ENCODE measurements around the gene ALDH3B1. TPM values are rescaled to one million over a fixed set of nuclear protein-coding genes. Genes with fewer than 3 reads are reported as not detected.

The ALDH3B1 gene
- total and polyA plus RNA-seq, 10 of the 15 experiments (the other 5 are each of a cell fraction or from before 2014, with no cell fraction given) = 0.03 to 0.37 (median 0.17) TPM; not detected in 3

GRCh38 chr11:68031144-68031464 lies 21.0 kb downstream of the ALDH3B1 start:
- ChIA-PET CTCF (interaction anchor here (1.0 to 1.8 kb wide), 3 partner anchors 10 to 180 kb away, joined by 3 to 4 read pairs (median 4); partner anchors contain the start of gene ALDH3B1), SMC1A (ENCODE audit: uncharacterized antibody, unreplicated experiment) (interaction anchor here (0.6 to 1.5 kb wide), 4 partner anchors 8 to 46 kb away, joined by 3 to 4 read pairs (median 4); partner anchors contain the start of gene TCIRG1), POLR2A (interaction anchor here (0.6 to 1.7 kb wide), 4 partner anchors 8 to 994 kb away, joined by 3 to 9 read pairs (median 4); partner anchors contain the start of gene TCIRG1), RAD21 (ENCODE audit: unreplicated experiment) (interaction anchor here (2.3 kb wide), 1 partner anchor 88 kb away, joined by 6 read pairs; no protein-coding TSS in a partner anchor)
- TF ChIP-seq SREBF1 (IDR thresholded peaks at IDR 0.05; ENCODE audit: low read length) (no peak), YY1 (IDR thresholded peaks at IDR 0.05; ENCODE audit: low read depth, low read length) (no peak), KAT2A (conservative IDR thresholded peaks at IDR 0.05; ENCODE audit: control insufficient read depth, low read depth, low read length) (no peak), MXI1 (IDR thresholded peaks at IDR 0.05; ENCODE audit: low read depth, low read length) (no peak)
- H3K9ac ChIP-seq (ENCODE audit: control insufficient read depth, insufficient read depth, low read length) = peak overlapping the region; percentile 99
- intact Hi-C loops (cut with micrococcal nuclease; ENCODE audit: unreplicated experiment) = loop anchor here (5.0 kb wide), 1 partner anchor 86 kb away; no protein-coding TSS in a partner anchor
- peak overlapping the region; percentile 95 for H2AFZ ChIP-seq (ENCODE audit: control insufficient read depth, low read depth, low read length)
- H3K36me3 ChIP-seq (ENCODE audit: control insufficient read depth in 2 of 2, insufficient read depth in 2 of 2, low read length in 1 of 2) = peaks cover 3 to 12% of the 10 kb centered on the region in 2 experiments; a peak in 3 of 4 replicates
- peak overlapping the region; percentile 89 for H3K4me3 ChIP-seq
- 6% methylated on average over 10 of the region's 10 CpGs for WGBS (ENCODE audit: insufficient coverage, insufficient replicate concordance, low lambda C conversion rate, missing lambda C conversion rate)
- H4K20me1 ChIP-seq (ENCODE audit: control insufficient read depth, insufficient read depth) = no peaks in the 10 kb centered on the region
- H3K4me1 ChIP-seq (ENCODE audit: control insufficient read depth, insufficient read depth, low read length) = peaks cover 14% of the 10 kb centered on the region
- H3K79me2 ChIP-seq (ENCODE audit: control insufficient read depth, insufficient read depth, low read length) = peaks cover 18% of the 10 kb centered on the region
- H3K9me3 ChIP-seq (replicated peaks; ENCODE audit: control insufficient read depth, insufficient read depth, low read length) = no peaks in the 10 kb centered on the region
- ATAC-seq (peak; percentile 14), FAIRE-seq (no peak), DNase-seq (ENCODE audit: low read depth, low spot score) (no peak)
- H3K4me2 ChIP-seq (ENCODE audit: control insufficient read depth, insufficient read depth) = peak overlapping the region; percentile 89
- H3K27ac ChIP-seq (ENCODE audit: control insufficient read depth, insufficient read depth) = peak overlapping the region; percentile 81
- BruUV-seq (replicated peaks) = no TSS peak
- no peaks in the 10 kb centered on the region for H3K27me3 ChIP-seq (replicated peaks in 1 of 2; ENCODE audit: control insufficient read depth in 2 of 2, insufficient read depth in 2 of 2, low read length in 1 of 2)
- in situ Hi-C loops (cut with MboI) = no loop called here

GRCh38 chr11:68032003-68032402 lies 21.9 kb downstream of the ALDH3B1 start:
- WGBS (ENCODE audit: insufficient coverage, insufficient replicate concordance, low lambda C conversion rate, missing lambda C conversion rate) = 87% methylated on average over 9 of the region's 9 CpGs
- H3K4me1 ChIP-seq (ENCODE audit: control insufficient read depth, insufficient read depth, low read length) = peaks cover 14% of the 10 kb centered on the region
- peak overlapping the region; percentile 99 for H3K9ac ChIP-seq (ENCODE audit: control insufficient read depth, insufficient read depth, low read length)
- no TSS peak for BruUV-seq (replicated peaks)
- intact Hi-C loops (cut with micrococcal nuclease; ENCODE audit: unreplicated experiment) (loop anchor here (5.0 kb wide), 1 partner anchor 85 kb away; no protein-coding TSS in a partner anchor), in situ Hi-C loops (cut with MboI) (no loop called here)
- ChIA-PET CTCF (interaction anchor here (1.7 to 1.8 kb wide), 2 partner anchors 9 to 22 kb away, joined by 3 to 4 read pairs; partner anchors contain the start of gene ALDH3B1), POLR2A (no interaction called here), RAD21 (ENCODE audit: unreplicated experiment) (no interaction called here), SMC1A (ENCODE audit: uncharacterized antibody, unreplicated experiment) (interaction anchor here (1.0 kb wide), 1 partner anchor 45 kb away, joined by 4 read pairs; no protein-coding TSS in a partner anchor)
- H3K79me2 ChIP-seq (ENCODE audit: control insufficient read depth, insufficient read depth, low read length) = peaks cover 18% of the 10 kb centered on the region
- H3K36me3 ChIP-seq (ENCODE audit: control insufficient read depth in 2 of 2, insufficient read depth in 2 of 2, low read length in 1 of 2) = peaks cover 3 to 15% of the 10 kb centered on the region in 2 experiments; a peak in 3 of 4 replicates
- H3K9me3 ChIP-seq (replicated peaks; ENCODE audit: control insufficient read depth, insufficient read depth, low read length) = no peaks in the 10 kb centered on the region
- DNase-seq (ENCODE audit: low read depth, low spot score) (no peak), FAIRE-seq (no peak), ATAC-seq (no peak)
- peak overlapping the region; percentile 89 for H3K4me2 ChIP-seq (ENCODE audit: control insufficient read depth, insufficient read depth)
- no peak overlapping the region for H2AFZ ChIP-seq (ENCODE audit: control insufficient read depth, low read depth, low read length)
- H3K27me3 ChIP-seq (replicated peaks in 1 of 2; ENCODE audit: control insufficient read depth in 2 of 2, insufficient read depth in 2 of 2, low read length in 1 of 2) = no peaks in the 10 kb centered on the region
- no peaks in the 10 kb centered on the region for H4K20me1 ChIP-seq (ENCODE audit: control insufficient read depth, insufficient read depth)
- H3K4me3 ChIP-seq = peak overlapping the region; percentile 89; the same call in 1 of the 2 replicates
- no peak overlapping the region for H3K27ac ChIP-seq (ENCODE audit: control insufficient read depth, insufficient read depth)
- no peak for TF ChIP-seq SMC3 (IDR thresholded peaks at IDR 0.05; ENCODE audit: borderline replicate concordance, low read length)
- TF ChIP-seq BRCA1 (IDR thresholded peaks at IDR 0.05; ENCODE audit: low read depth, low read length) = no peak
- TF ChIP-seq, protein P1, sequence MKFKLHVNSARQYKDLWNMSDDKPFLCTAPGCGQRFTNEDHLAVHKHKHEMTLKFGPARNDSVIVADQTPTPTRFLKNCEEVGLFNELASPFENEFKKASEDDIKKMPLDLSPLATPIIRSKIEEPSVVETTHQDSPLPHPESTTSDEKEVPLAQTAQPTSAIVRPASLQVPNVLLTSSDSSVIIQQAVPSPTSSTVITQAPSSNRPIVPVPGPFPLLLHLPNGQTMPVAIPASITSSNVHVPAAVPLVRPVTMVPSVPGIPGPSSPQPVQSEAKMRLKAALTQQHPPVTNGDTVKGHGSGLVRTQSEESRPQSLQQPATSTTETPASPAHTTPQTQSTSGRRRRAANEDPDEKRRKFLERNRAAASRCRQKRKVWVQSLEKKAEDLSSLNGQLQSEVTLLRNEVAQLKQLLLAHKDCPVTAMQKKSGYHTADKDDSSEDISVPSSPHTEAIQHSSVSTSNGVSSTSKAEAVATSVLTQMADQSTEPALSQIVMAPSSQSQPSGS (IDR thresholded peaks at IDR 0.05; ENCODE audit: low read length) = no peak
- no peak for TF ChIP-seq TCF3 (IDR thresholded peaks at IDR 0.05; ENCODE audit: borderline replicate concordance, insufficient read depth, low read depth, low read length)
- no peak for TF ChIP-seq FOS (IDR thresholded peaks at IDR 0.05; ENCODE audit: borderline replicate concordance, extremely low read depth, insufficient read length)
- TF ChIP-seq, protein P2, sequence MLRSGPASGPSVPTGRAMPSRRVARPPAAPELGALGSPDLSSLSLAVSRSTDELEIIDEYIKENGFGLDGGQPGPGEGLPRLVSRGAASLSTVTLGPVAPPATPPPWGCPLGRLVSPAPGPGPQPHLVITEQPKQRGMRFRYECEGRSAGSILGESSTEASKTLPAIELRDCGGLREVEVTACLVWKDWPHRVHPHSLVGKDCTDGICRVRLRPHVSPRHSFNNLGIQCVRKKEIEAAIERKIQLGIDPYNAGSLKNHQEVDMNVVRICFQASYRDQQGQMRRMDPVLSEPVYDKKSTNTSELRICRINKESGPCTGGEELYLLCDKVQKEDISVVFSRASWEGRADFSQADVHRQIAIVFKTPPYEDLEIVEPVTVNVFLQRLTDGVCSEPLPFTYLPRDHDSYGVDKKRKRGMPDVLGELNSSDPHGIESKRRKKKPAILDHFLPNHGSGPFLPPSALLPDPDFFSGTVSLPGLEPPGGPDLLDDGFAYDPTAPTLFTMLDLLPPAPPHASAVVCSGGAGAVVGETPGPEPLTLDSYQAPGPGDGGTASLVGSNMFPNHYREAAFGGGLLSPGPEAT (IDR thresholded peaks at IDR 0.05; ENCODE audit: low read depth) = no peak
- TF ChIP-seq FOXM1 (IDR thresholded peaks at IDR 0.05; ENCODE audit: low read depth, low read length) = no peak
- TF ChIP-seq ZNF622 (IDR thresholded peaks at IDR 0.05) = no peak
